GM12872 (cell line): ENCODE data around the gene VTI1B.
A peak's percentile ranks its signal among the peaks of the same experiment; 100 is the strongest.

ENCODE experiments used
- CTCF ChIP-seq: IDR thresholded peaks from 3 replicates; pipeline ENCODE4 v1.5.1; 2011; ENCODE audit warnings: low read depth, mild to moderate bottlenecking, low read length, moderate library complexity; ENCODE audit not compliant: insufficient read depth

Gene VTI1B

GRCh38 chr14:67627519-67627918, 46.9 kb downstream of the VTI1B start:
- no peak for TF ChIP-seq CTCF

- TF ChIP-seq CTCF = no peak
Observed at GRCh38 chr14:67623114-67623513, 51.3 kb downstream of the VTI1B start.

- no peak for TF ChIP-seq CTCF
Observed at GRCh38 chr14:67622675-67623074, 51.8 kb downstream of the VTI1B start.

GRCh38 chr14:67620217-67620785, 54.1 kb downstream of the VTI1B start:
- TF ChIP-seq CTCF = no peak

- no peak for TF ChIP-seq CTCF
Observed at GRCh38 chr14:67619446-67620216, 54.8 kb downstream of the VTI1B start, which contains the start of gene ARG2. Gene ARG2 (plus strand): TSS chr14:67619920. CDS start chr14:67619978, 58 bp downstream.

GRCh38 chr14:67618617-67619063, 55.8 kb downstream of the VTI1B start:
- peak; percentile 62 for TF ChIP-seq CTCF

GRCh38 chr14:67610491-67610890, 63.9 kb downstream of the VTI1B start:
- no peak for TF ChIP-seq CTCF
